ENCODE results near the gene CERS1.

GRCh38 chr19:18855647-18856384 lies 40.1 kb downstream of the CERS1 start:
- TF ChIP-seq, protein P1, sequence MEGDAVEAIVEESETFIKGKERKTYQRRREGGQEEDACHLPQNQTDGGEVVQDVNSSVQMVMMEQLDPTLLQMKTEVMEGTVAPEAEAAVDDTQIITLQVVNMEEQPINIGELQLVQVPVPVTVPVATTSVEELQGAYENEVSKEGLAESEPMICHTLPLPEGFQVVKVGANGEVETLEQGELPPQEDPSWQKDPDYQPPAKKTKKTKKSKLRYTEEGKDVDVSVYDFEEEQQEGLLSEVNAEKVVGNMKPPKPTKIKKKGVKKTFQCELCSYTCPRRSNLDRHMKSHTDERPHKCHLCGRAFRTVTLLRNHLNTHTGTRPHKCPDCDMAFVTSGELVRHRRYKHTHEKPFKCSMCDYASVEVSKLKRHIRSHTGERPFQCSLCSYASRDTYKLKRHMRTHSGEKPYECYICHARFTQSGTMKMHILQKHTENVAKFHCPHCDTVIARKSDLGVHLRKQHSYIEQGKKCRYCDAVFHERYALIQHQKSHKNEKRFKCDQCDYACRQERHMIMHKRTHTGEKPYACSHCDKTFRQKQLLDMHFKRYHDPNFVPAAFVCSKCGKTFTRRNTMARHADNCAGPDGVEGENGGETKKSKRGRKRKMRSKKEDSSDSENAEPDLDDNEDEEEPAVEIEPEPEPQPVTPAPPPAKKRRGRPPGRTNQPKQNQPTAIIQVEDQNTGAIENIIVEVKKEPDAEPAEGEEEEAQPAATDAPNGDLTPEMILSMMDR (IDR thresholded peaks at IDR 0.05), result no peak
- no peak for TF ChIP-seq POLR2A (IDR thresholded peaks at IDR 0.05)

Measured in ovary (tissue), 3 donors.